ENCODE data around the gene EFHC1.

The EFHC1 gene

DNA sequence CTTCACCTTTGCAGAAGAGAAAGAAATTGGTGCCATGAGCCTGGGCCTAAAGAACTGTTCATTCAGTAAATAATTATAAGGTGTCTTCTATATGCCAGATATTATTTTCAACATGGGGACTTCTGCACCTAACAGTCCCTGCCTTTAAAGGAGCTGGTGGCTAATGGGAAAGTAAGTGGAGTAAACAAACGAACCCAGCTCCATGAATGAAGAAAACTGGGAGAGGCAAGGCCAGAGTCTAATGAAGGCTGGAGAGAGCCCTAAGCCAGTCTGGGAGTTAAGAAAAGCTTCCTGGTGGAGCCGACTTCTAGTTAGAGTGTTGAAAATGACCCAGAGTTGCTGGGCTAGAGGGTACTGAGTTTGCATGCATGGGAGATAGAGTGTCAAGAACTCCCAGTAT, 24.2 kb upstream of the EFHC1 start:
- Histone ChIP-seq H3F3A (ENCODE audit: control insufficient read depth, insufficient read depth) (no peaks in the 10 kb centered on the region), H3K79me2 (ENCODE audit: control insufficient read depth, low read length) (no peaks in the 10 kb centered on the region), H3K9me2 (replicated peaks; ENCODE audit: control insufficient read depth, low read length) (no peaks in the 10 kb centered on the region), H3K27ac (ENCODE audit: low read depth, low read length) (no peak overlapping the region), H3K36me3 (ENCODE audit: control insufficient read depth, low read length) (no peaks in the 10 kb centered on the region), H3K27me3 (ENCODE audit: control insufficient read depth, low read length) (no peaks in the 10 kb centered on the region), H3K4me1 (ENCODE audit: control insufficient read depth, low read length) (no peaks in the 10 kb centered on the region), H4K20me1 (ENCODE audit: control insufficient read depth, insufficient read depth, low read depth, low read length) (no peaks in the 10 kb centered on the region), H3K4me3 (ENCODE audit: low read length) (no peak overlapping the region), H3K9me3 (ENCODE audit: control insufficient read depth, insufficient read depth, low read length) (no peaks in the 10 kb centered on the region), H3K4me2 (ENCODE audit: low read length) (no peak overlapping the region)
- TF ChIP-seq EZH2phosphoT487 (IDR thresholded peaks at IDR 0.05; ENCODE audit: borderline replicate concordance, low read length), result no peak
- TF ChIP-seq, protein P1, sequence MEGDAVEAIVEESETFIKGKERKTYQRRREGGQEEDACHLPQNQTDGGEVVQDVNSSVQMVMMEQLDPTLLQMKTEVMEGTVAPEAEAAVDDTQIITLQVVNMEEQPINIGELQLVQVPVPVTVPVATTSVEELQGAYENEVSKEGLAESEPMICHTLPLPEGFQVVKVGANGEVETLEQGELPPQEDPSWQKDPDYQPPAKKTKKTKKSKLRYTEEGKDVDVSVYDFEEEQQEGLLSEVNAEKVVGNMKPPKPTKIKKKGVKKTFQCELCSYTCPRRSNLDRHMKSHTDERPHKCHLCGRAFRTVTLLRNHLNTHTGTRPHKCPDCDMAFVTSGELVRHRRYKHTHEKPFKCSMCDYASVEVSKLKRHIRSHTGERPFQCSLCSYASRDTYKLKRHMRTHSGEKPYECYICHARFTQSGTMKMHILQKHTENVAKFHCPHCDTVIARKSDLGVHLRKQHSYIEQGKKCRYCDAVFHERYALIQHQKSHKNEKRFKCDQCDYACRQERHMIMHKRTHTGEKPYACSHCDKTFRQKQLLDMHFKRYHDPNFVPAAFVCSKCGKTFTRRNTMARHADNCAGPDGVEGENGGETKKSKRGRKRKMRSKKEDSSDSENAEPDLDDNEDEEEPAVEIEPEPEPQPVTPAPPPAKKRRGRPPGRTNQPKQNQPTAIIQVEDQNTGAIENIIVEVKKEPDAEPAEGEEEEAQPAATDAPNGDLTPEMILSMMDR (IDR thresholded peaks at IDR 0.05; ENCODE audit: low read depth, low read length, poor library complexity, severe bottlenecking), result no peak

DNA sequence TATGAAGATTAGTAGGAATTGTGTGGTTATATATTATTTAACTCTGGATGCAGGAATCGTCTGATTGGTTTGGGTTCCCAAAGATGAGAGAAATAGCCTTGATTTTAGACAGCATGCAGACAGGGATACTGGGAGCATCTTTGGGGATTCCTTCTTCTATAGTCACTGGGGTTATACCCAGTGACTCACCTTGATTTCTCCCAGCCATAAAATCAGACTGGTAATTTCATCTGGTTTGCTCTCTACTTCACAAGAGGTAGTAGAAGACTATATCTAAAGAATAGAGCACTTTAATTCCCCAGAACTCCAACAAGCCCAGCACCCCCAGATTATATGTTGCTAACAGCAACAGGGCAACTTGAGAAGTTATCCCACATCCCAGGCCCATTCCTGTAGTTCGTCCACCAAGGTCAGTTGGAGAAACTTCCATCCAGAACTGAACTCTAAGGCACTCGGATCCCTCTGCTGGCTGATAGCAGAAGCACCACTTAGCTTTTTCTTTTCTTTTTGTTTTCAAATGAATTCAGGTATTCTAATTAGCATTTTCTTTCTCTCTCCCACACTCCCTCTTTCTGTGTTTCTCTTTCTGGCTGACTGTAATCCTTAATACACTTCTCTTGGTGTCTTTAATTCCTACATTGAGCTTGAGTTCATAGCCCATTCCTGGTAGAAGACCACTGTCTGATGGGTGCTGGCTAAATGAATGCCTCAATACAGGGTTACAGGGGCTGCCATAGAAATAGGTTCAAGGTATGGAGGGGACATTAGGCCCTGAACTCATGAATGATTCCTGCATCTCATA, 20.4 kb upstream of the EFHC1 start:
- TF ChIP-seq EZH2phosphoT487 (IDR thresholded peaks at IDR 0.05; ENCODE audit: borderline replicate concordance, low read length), result no peak
- TF ChIP-seq, protein P1 (IDR thresholded peaks at IDR 0.05; ENCODE audit: low read depth, low read length, poor library complexity, severe bottlenecking), result peak; percentile 86
- Histone ChIP-seq H3K9me3 (ENCODE audit: control insufficient read depth, insufficient read depth, low read length) (no peaks in the 10 kb centered on the region), H3F3A (ENCODE audit: control insufficient read depth, insufficient read depth) (no peaks in the 10 kb centered on the region), H3K4me2 (ENCODE audit: low read length) (no peak overlapping the region), H3K79me2 (ENCODE audit: control insufficient read depth, low read length) (no peaks in the 10 kb centered on the region), H3K4me3 (ENCODE audit: low read length) (no peak overlapping the region), H3K27ac (ENCODE audit: low read depth, low read length) (no peak overlapping the region), H4K20me1 (ENCODE audit: control insufficient read depth, insufficient read depth, low read depth, low read length) (no peaks in the 10 kb centered on the region), H3K9me2 (replicated peaks; ENCODE audit: control insufficient read depth, low read length) (no peaks in the 10 kb centered on the region), H3K27me3 (ENCODE audit: control insufficient read depth, low read length) (no peaks in the 10 kb centered on the region), H3K36me3 (ENCODE audit: control insufficient read depth, low read length) (no peaks in the 10 kb centered on the region), H3K4me1 (ENCODE audit: control insufficient read depth, low read length) (no peaks in the 10 kb centered on the region)

DNA sequence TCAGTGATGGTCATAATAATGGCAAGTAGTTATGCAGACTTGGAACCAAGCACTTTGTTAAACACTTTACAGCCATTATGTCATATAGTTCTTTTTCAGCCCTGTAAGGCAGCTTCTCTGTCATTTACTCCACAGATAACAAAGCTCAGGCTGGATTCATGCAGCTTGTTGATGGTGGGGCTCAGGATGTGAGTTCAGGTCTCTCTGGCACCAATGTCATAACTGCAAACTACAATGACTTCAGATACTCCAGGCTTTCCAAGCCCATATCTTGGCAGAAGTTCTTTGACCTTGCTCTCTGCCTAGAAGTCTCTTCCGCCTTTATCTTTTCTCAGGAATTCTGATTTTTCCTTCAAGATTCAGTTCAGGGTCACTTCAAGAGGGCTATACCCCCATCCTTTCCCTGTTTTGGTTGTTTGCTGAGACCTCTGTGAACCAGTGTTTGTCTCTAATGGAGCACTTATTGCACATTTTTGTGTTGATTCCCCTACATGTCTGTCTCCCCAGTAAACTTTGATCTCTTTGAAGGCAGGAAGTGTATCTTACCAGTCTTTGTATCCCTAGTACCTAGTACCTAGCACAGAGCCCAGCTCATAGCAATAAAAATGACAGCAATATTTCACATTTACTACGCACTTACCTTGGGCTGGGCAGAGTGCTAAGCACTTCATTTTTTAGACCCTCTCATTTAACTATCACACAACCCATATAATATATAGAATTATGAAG, 19.7 kb upstream of the EFHC1 start:
- no peaks in the 10 kb centered on the region for H3K9me3 ChIP-seq (ENCODE audit: control insufficient read depth, insufficient read depth, low read length)

DNA sequence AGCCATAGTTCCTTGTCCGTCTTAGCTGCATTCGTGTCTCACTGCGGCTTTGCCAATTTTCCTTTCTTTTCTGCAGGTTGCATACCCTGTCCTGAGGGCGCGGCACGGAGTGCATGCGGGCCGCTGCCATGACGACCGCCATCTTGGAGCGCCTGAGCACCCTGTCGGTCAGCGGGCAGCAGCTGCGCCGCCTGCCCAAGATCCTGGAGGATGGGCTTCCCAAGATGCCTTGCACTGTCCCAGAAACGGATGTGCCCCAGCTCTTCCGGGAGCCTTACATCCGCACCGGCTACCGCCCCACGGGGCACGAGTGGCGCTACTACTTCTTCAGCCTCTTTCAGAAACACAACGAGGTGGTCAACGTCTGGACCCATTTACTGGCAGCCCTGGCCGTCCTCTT, 17.1 kb upstream of the EFHC1 start:
- H4K20me1 ChIP-seq (ENCODE audit: control insufficient read depth, insufficient read depth, low read depth, low read length), result no peaks in the 10 kb centered on the region
- TF ChIP-seq EZH2phosphoT487 (IDR thresholded peaks at IDR 0.05; ENCODE audit: borderline replicate concordance, low read length), result no peak
- TF ChIP-seq, protein P1 (IDR thresholded peaks at IDR 0.05; ENCODE audit: low read depth, low read length, poor library complexity, severe bottlenecking), result no peak
- H3K4me3 ChIP-seq (ENCODE audit: low read length), result no peak overlapping the region
- no peaks in the 10 kb centered on the region for H3K27me3 ChIP-seq (ENCODE audit: control insufficient read depth, low read length)
- no peaks in the 10 kb centered on the region for H3K79me2 ChIP-seq (ENCODE audit: control insufficient read depth, low read length)
- H3K4me2 ChIP-seq (ENCODE audit: low read length), result no peak overlapping the region
- H3K36me3 ChIP-seq (ENCODE audit: control insufficient read depth, low read length), result no peaks in the 10 kb centered on the region
- no peaks in the 10 kb centered on the region for H3K4me1 ChIP-seq (ENCODE audit: control insufficient read depth, low read length)
- H3K9me2 ChIP-seq (replicated peaks; ENCODE audit: control insufficient read depth, low read length), result no peaks in the 10 kb centered on the region
- H3K27ac ChIP-seq (ENCODE audit: low read depth, low read length), result no peak overlapping the region
- no peaks in the 10 kb centered on the region for H3K9me3 ChIP-seq (ENCODE audit: control insufficient read depth, insufficient read depth, low read length)
- H3F3A ChIP-seq (ENCODE audit: control insufficient read depth, insufficient read depth), result no peaks in the 10 kb centered on the region

More for the DNA sequence above, 19.7 kb upstream of the EFHC1 start:
- no peaks in the 10 kb centered on the region for H3K4me1 ChIP-seq (ENCODE audit: control insufficient read depth, low read length)
- H3K4me2 ChIP-seq (ENCODE audit: low read length), result no peak overlapping the region
- no peaks in the 10 kb centered on the region for H3F3A ChIP-seq (ENCODE audit: control insufficient read depth, insufficient read depth)
- H3K4me3 ChIP-seq (ENCODE audit: low read length), result no peak overlapping the region
- H3K9me2 ChIP-seq (replicated peaks; ENCODE audit: control insufficient read depth, low read length), result no peaks in the 10 kb centered on the region
- H3K79me2 ChIP-seq (ENCODE audit: control insufficient read depth, low read length), result no peaks in the 10 kb centered on the region
- TF ChIP-seq EZH2phosphoT487 (IDR thresholded peaks at IDR 0.05; ENCODE audit: borderline replicate concordance, low read length), result no peak
- no peaks in the 10 kb centered on the region for H3K27me3 ChIP-seq (ENCODE audit: control insufficient read depth, low read length)
- no peak overlapping the region for H3K27ac ChIP-seq (ENCODE audit: low read depth, low read length)
- no peaks in the 10 kb centered on the region for H3K36me3 ChIP-seq (ENCODE audit: control insufficient read depth, low read length)
- H4K20me1 ChIP-seq (ENCODE audit: control insufficient read depth, insufficient read depth, low read depth, low read length), result no peaks in the 10 kb centered on the region

All from DOHH2 (cell line).